ENCODE results near the gene WDR17.

DNA sequence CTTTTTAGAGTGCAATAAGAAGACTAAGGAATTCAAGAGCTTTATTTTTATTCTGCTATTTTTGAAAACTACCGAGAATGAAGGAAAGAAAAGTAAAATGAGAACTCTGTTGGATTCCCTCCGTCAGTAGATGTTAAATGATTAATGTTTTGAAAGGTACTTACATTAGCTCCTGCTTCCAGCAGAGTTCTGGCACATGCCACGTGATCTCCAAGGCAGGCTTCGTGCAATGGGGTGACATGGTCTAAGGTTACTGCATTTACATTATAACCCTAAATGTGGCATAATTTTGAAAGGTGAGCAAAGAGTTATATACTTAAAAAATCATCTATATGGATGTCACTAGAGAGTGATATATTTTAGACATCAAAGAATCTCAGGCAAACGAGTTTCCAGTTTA lies 156.5 kb downstream of the WDR17 start:
- TF ChIP-seq, protein P1, sequence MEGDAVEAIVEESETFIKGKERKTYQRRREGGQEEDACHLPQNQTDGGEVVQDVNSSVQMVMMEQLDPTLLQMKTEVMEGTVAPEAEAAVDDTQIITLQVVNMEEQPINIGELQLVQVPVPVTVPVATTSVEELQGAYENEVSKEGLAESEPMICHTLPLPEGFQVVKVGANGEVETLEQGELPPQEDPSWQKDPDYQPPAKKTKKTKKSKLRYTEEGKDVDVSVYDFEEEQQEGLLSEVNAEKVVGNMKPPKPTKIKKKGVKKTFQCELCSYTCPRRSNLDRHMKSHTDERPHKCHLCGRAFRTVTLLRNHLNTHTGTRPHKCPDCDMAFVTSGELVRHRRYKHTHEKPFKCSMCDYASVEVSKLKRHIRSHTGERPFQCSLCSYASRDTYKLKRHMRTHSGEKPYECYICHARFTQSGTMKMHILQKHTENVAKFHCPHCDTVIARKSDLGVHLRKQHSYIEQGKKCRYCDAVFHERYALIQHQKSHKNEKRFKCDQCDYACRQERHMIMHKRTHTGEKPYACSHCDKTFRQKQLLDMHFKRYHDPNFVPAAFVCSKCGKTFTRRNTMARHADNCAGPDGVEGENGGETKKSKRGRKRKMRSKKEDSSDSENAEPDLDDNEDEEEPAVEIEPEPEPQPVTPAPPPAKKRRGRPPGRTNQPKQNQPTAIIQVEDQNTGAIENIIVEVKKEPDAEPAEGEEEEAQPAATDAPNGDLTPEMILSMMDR (conservative IDR thresholded peaks at IDR 0.05), result no peak
- no peak for TF ChIP-seq ZFX (IDR thresholded peaks at IDR 0.05)

All from C4-2B (cell line).